GM12891 (cell line): ENCODE data around the gene GIT2.
"Not testable (repeated sequence)": the region's sequence is repeated elsewhere in the genome, so short reads cannot be mapped to it uniquely, and the experiment has no call there.

Source experiments
- DNase-seq: peaks from one replicate; pipeline ENCODE4 v3.0.0; 2011; ENCODE audit warnings: low spot score; ENCODE audit not compliant: insufficient read length
- FAIRE-seq: peaks from 2 replicates; lab custom pipeline; 2011; peaks lifted over from hg19 to GRCh38; lab: Jason Lieb, UNC
- PAX5 ChIP-seq: IDR thresholded peaks from 2 replicates; pipeline ENCODE4 v1.6.1; 2011; ENCODE audit warnings: low read length, moderate library complexity, mild to moderate bottlenecking; ENCODE audit not compliant: insufficient read depth, severe bottlenecking
- POLR2A ChIP-seq: IDR thresholded peaks from 2 replicates; pipeline ENCODE4 v1.6.1; 2011; ENCODE audit warnings: low read depth, low read length, control low read depth
- POLR2AphosphoS5 ChIP-seq: IDR thresholded peaks from 2 replicates; pipeline ENCODE4 v1.6.1; 2011; ENCODE audit warnings: low read depth, low read length, control low read depth
- POU2F2 ChIP-seq: IDR thresholded peaks from 2 replicates; pipeline ENCODE4 v1.6.1; 2011; ENCODE audit warnings: low read depth, mild to moderate bottlenecking, control low read depth, low read length, moderate library complexity
- SPI1 ChIP-seq: IDR thresholded peaks from 2 replicates; pipeline ENCODE4 v1.6.1; 2011; ENCODE audit warnings: low read depth, low read length, control low read depth
- TAF1 ChIP-seq: IDR thresholded peaks from 2 replicates; pipeline ENCODE4 v1.6.1; 2011; ENCODE audit warnings: low read depth, low read length, control low read depth

Gene GIT2

GRCh38 chr12:110023059-110023980, 27.2 kb upstream of the GIT2 start:
- TF ChIP-seq POLR2AphosphoS5 (no peak), SPI1 (no peak), POLR2A (no peak), TAF1 (no peak), POU2F2 (no peak), PAX5 (no peak)
- DNase-seq: no peak
- FAIRE-seq: no peak

GRCh38 chr12:110020956-110021355, 24.8 kb upstream of the GIT2 start:
- no peak for FAIRE-seq
- TF ChIP-seq PAX5 (no peak), TAF1 (no peak), SPI1 (no peak), POLR2A (no peak), POLR2AphosphoS5 (no peak), POU2F2 (no peak)
- no peak for DNase-seq

DNA sequence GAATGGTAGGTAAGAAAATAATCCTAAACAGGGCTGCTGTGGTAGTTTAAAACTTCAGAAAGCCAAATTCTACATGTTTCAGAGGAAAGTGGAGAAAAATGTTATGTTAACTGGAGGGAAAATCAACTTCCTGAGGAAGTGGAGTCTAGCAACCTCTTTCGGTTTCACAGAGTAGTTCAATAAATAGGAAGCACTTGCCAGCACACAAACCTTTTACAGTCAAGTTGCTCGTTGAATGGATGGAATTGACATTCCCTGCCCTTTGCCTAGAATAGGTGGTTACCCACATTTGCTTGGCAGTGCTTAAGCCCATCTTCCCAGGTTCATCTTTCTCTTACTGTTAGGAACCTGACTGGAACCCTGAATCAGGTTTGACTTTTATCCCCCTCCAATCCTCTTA, 19.0 kb upstream of the GIT2 start:
- FAIRE-seq: peak; percentile 56
- TF ChIP-seq PAX5: no peak
- TF ChIP-seq SPI1: peak; percentile 77
- no peak for DNase-seq

DNA sequence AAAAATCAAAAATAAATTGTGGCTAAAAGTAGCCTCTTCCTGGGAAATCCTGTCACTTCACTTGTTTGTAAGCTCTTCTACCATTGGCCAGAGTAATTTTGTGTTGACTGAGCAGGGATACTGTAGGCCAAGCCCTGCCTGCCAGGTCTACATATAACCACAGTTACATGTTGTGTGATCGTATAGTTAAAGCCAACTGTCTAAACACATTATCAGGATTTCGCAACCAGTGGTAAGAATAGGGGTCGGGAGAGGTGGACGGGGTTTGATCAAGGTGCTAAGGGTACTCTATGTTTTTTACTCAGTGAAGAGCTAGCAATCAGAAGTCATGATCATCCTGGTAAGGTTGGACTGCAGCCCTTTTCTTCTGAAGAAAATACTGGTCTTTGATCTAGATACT, 16.5 kb upstream of the GIT2 start:
- no peak for FAIRE-seq
- no peak for DNase-seq
- TF ChIP-seq POLR2AphosphoS5: no peak
- TF ChIP-seq POLR2A: no peak
- no peak for TF ChIP-seq TAF1
- TF ChIP-seq PAX5: no peak
- no peak for TF ChIP-seq SPI1
- TF ChIP-seq POU2F2: no peak

DNA sequence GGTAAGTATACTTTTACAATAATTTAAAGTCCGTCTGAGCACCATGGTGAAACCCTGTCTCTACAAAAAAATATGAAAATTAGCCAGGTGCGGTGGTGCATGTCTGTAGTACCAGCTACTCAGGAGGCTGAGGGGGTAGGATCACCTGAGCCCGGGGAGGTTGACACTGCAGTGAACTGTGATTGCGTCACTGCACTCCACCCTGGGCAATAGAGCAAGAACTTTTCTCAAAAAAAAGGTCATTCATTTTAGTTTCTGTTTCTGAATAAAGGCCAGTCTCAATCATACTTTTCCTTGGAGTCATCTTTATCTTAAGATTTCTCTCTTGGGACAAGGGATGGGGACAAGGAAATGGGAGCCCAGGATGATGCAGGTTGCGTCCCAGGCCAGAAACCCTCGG, 16.0 kb upstream of the GIT2 start:
- DNase-seq: no peak
- peak; percentile 72 for FAIRE-seq
- TF ChIP-seq POLR2AphosphoS5 (no peak), PAX5 (peak; percentile 54), POU2F2 (0 out of 2 replicates have a peak, but pooled peaks have one; percentile 47)

DNA sequence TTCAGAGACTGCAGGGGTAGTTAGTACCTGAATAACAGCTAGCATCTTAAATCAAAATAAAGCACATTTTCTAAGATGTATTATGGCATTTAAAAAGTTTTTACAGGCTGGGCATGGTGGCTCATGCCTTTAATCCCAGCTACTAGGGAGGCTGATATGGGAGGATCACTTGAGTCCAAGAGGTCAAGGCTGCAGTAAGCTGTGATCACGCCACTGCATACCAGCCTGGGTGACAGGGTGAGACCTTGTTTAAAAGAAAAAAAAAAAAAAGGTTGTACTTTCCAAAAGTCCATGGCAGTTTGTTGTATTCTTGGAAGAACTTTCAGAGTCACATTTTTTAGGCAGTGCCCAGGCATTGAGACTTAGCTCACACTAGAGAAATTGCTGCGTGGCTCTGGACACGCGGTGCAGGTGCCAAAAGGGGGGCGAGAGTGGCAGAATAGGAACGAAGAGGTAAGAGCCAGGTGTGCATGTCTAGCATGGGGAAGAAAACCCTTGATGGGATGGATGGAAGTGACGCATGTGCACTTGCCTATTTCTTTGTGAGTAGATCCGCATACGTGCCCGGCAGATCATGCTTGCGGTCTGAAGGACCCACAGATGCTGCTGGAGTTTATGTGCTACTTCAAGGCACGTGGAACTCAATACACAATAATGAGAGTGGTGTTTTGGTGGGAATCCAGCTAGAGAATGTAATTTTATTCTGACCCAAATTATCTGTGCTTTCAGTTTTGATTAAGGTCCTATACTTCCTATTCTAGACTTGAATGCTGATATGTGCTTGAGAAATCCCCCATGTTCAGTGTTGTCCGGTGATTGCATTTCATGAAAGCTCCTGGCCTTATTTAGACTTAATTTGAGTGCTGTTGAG, 14.9 kb upstream of the GIT2 start:
- TF ChIP-seq PAX5: no peak
- TF ChIP-seq TAF1: peak; percentile 47; the same call in 1 of the 2 replicates
- TF ChIP-seq POLR2AphosphoS5: peak; percentile 55; the same call in 1 of the 2 replicates
- peak; percentile 65 for TF ChIP-seq POLR2A
- 0 out of 2 replicates have a peak, but pooled peaks have one; percentile 50 for TF ChIP-seq POU2F2
- TF ChIP-seq SPI1: no peak
- DNase-seq: no peak
- peak; percentile 90 for FAIRE-seq

- not testable (repeated sequence) for FAIRE-seq, DNase-seq
Observed at GRCh38 chr12:110008681-110009398, 12.7 kb upstream of the GIT2 start.

DNA sequence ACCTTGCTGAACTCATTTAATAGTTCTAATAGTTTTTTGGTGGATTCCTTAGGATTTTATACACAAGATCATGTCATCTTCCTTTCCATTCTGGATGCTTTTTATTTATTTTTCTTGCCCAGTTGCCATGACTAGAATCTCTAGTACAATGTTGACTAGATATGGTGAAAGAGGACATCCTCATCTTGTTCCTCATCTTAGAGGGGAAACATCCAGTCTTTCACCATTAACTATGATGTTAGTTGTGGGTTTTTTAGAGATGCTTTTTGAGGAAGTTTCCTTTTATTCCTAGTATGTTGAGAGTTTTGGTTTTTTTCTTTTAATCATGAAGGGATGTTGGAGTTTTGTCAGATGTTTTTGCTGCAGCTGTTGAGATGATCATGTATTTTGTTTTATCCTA, 11.7 kb upstream of the GIT2 start:
- FAIRE-seq: no peak
- DNase-seq: no peak
- TF ChIP-seq POLR2A: no peak
- TF ChIP-seq TAF1: no peak

GRCh38 chr12:110006115-110006514, 9.9 kb upstream of the GIT2 start:
- no peak for TF ChIP-seq SPI1
- no peak for TF ChIP-seq POLR2AphosphoS5
- TF ChIP-seq POU2F2: no peak
- TF ChIP-seq PAX5: no peak
- TF ChIP-seq TAF1: no peak
- TF ChIP-seq POLR2A: no peak
- DNase-seq (no peak), FAIRE-seq (no peak)
